Kidney capillary endothelial cell (primary cell): Measurements from ENCODE around the gene PSMA4.
"Not testable (repeated sequence)": the region's sequence is repeated elsewhere in the genome, so short reads cannot be mapped to it uniquely, and the experiment has no call there.

ENCODE experiments used
- DNase-seq: peaks from one replicate; pipeline ENCODE4 v3.0.0-alpha.2; 2018; ENCODE audit warnings: low spot score

Gene PSMA4

DNA sequence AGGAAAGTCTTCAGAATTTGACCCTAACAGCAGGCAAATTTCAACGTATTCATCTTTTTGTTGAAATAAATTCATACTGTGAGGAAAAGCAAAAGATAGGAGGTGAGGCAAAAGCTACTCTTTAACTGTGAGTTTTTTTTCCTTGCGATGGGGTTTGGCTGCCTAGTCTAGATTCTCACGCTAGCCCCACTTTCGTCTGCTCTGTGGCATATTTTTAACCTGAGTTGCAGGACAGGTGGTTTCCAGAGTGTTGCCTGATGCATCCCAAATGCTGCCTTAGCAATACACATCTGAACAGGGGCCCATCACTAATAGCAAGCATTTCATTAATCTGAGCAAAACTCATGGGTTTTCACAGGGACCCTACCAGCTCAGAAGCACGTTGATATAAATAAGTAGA is 11.7 kb downstream of the PSMA4 start:
- no peak for DNase-seq

GRCh38 chr15:78552597-78552996 is 12.4 kb downstream of the PSMA4 start:
- DNase-seq, result no peak

DNA sequence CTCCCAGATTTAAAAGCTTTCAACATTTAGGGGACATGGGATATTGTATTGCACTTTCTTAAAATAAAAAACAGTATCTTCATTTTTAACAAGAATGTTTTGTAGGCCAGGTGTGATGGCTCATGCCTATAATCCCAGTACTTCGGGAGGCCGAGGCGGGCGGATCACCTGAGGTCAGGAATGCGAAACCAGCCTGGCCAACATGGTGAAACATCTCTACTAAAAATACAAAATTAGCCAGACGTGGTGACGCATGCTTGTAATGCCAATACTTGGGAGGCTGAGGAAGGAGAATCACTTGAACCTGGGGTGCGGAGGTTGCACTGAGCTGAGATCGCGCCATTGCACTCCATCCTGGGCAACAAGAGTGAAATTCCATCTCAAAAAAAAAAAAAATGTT is 20.0 kb downstream of the PSMA4 start:
- DNase-seq, result not testable (repeated sequence)

GRCh38 chr15:78561490-78561889 is 21.2 kb downstream of the PSMA4 start:
- DNase-seq, result no peak

- DNase-seq, result no peak
Measured at GRCh38 chr15:78563092-78563491, 22.8 kb downstream of the PSMA4 start.

DNA sequence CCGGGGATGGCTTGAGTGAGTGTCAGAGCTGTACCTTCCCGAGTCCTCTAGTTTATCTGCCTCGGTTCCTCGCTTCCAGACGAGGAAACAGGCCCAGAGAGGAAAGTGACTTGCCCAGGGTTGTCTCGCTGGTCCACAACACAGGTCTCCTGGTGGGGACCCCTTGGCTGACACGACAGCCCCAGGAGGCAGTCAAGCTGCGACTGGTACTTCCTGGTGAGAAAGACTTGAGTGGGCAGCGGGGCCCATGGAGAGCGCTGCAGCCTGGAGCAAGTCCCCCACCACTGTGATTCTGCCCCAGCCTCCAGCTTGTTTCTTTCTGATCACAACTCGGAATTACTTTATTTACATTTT is 24.5 kb downstream of the PSMA4 start:
- DNase-seq, result no peak

DNA sequence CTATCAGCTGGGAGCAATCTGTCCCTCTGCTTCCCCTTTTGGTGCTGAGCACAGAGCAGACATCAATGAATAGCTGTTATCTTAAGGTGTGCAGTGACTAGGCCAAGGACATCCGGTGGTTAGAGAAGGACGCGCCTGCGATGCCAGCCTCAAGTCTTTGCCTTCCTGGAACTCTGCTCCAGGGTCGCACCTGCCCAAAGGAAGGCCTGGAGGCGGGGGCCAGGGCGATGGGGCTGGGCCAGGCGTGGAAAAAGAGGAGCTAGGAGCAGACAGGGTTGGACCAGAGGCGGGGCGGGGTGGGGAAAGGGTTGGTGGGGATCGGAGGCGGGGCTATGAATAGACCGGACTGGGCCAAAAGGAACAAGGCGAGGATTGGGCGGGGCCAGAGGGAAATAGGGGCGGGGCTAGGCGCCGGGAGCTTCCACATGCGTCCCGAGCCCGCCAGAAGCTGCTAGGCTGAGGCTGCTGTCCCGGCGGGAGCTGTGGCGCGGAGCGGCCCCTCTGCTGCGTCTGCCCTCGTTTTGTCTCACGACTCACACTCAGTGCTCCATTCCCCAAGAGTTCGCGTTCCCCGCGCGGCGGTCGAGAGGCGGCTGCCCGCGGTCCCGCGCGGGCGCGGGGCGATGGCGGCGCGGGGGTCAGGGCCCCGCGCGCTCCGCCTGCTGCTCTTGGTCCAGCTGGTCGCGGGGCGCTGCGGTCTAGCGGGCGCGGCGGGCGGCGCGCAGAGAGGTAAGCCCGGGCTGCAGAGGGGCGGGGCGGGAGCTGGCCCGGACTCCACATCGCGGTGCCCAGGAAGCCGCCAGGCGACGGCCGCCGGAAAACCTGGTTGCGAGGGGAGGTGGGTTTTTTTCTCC is 25.1 kb downstream of the PSMA4 start, which contains the start of gene CHRNA5:
Gene CHRNA5 (plus strand): TSS at position 424 of the 854 bp plus-strand sequence. CDS start 200 bp downstream, at position 624.
- DNase-seq, result peak; percentile 71

- DNase-seq, result peak; percentile 24
Measured at GRCh38 chr15:78565951-78566774, 25.9 kb downstream of the PSMA4 start.

DNA sequence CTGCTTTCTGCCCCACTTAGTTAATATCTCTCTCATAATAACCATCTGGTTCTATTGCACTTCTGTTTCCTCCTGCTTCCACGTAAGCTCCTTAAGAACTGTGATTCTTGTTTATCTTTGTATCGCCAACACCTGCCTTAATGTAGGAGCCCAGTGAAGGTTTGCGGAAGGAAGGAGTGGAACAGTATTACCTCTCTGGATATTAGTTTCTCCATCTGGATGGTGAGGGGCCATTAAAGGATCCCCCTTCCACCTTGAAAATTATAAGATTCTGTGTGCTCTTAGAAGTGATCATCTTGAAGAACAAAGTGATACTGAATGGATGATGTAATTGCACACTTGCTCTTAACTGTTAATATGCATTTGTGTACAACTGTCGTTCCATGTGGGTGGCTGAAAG is 27.3 kb downstream of the PSMA4 start:
- DNase-seq, result no peak

DNA sequence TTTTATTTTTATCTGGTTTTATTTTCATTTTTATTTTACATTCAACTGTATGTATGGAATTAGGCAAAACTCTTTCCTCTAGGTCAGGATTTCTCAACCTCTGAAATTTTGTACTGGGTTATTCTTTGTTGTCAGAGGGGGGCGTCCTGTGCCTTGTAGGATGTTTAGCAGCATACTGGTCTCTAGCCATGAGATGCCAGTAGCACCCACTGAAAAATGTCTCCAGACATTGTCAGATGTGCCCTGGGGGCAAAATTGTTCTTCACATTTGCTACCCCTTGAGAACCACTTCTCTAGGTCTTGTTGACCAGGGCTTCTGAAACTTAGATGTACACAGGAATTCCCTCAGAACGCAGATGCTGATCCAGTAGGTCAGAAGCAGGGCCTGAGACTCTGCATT is 30.5 kb downstream of the PSMA4 start:
- DNase-seq, result no peak

GRCh38 chr15:78571382-78571781 is 31.1 kb downstream of the PSMA4 start:
- no peak for DNase-seq

DNA sequence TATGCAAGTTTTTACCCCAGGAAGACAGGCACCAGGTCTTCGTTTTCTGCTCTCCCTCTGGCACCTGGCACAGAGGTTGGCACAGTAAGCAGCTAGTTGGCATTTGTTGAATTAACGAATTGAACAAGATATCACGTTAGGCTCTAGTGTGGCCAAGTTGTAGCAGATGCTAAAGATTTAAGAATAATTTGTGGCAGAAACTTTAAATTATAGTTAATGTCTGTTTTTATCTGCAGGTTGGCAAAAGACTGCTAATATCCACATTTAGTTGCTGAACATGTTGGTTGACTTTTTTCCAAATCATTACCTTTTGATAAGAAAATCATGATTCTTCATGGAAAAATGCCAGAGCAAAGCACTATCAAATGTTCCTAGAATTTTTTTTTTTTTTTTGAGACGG is 33.2 kb downstream of the PSMA4 start:
- no peak for DNase-seq

GRCh38 chr15:78574944-78575343 is 34.7 kb downstream of the PSMA4 start:
- DNase-seq, result no peak

- DNase-seq, result no peak
Measured at GRCh38 chr15:78597583-78597982, 57.3 kb downstream of the PSMA4 start.

- no peak for DNase-seq
Measured at GRCh38 chr15:78598348-78598747, 58.1 kb downstream of the PSMA4 start.

GRCh38 chr15:78599189-78599588 is 58.9 kb downstream of the PSMA4 start:
- DNase-seq, result no peak
